ENCODE measurements around the gene SMAD3.
A peak's percentile ranks its signal among the peaks of the same experiment; 100 is the strongest.
"Not testable (repeated sequence)": the region's sequence is repeated elsewhere in the genome, so short reads cannot be mapped to it uniquely, and the experiment has no call there.

SMAD3 gene

DNA sequence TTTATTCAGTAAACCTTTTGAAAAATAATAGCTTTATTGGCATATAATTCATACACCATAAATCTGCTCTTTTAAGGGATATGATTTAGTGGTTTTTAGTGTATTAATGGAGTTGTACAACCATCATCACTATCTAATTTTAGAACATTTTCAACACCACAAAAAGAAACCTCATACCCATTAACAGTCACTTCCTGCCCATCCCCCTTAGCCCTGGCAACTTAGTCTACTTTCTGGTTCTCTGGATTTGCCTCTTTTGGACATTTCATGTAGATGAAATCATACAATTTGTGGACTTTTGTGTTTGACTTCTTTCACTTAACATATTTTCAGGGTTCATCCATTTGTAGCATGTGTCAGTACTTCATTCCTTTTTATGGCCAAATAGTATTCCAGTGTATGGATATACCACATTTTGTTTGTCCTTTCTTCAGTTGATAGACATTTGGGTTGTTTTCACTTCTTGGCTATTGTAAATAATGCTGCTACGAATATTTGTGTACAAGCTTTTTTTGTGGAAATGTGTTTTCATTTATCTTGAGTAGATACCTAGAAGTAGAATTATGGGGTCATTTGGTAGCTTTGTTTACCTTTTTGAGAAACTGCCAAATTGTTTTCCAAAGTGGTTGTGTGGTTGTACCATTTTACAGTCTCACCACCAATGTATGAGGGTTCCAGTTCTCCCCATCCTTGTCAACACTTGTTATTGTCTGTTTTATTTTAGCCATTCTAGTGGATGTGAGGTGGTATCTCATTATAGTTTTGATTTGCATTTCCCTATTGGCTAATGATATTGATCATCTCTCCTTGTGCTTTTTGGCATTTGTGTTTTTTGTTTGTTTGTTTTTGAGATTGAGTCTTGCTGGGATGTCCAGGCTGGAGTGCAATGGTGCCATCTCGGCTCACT lies 45.8 kb downstream of the SMAD3 start:
- DNase-seq = peak; percentile 39

DNA sequence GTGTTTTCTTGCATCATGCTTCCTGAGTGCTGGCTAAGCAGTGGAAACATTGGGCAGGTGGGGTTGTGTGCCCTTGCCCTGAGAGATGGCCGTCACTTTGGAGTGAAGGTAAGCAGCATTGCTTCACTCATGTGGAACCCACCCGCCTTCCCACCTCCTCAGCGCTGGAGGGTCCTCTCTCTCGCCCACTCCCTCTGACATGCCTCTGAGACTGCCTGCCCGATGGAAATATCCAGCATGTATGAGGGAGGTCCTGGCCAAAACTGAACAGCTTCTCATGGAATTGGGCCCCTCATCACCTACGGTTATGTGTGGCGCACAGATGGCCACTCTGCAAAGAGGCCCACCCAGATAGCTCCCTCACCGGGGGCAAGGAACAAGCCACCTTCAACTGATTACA lies 48.6 kb downstream of the SMAD3 start:
- DNase-seq = no peak

DNA sequence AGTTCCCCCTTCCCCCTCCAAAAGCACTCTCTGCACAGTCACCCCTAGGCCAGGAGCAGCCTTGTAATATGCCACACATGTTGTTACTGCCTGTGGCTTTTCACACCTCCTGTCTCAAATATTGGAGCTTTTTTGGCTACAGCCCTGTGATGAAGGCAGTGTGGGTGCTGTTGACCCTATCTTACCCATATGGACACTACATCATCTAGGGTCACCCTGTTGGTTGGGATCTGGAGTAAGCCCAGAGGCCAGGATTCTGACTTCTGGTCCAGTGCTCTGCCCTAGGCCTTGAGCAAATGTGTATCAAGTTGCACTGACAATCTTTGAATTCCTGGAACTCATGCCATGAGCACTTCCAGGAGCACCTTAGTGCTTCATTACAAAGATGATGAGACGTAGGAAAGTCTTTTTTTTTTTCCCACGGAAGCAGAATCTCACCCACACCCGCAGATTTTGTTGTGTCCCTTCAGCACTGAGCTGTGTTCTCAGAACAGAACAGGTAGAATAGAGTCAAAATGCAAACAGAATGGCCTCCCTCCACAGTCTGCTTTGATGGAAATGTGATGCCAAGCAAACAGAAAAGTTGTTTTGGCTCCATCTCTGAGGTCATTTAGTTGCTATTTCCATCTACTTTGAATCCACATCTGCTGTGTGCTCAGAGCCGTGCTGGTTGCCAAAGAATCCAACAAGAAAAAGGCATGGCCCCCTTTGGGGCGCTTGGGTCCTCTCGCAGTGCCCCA lies 49.6 kb downstream of the SMAD3 start:
- no peak for DNase-seq

DNA sequence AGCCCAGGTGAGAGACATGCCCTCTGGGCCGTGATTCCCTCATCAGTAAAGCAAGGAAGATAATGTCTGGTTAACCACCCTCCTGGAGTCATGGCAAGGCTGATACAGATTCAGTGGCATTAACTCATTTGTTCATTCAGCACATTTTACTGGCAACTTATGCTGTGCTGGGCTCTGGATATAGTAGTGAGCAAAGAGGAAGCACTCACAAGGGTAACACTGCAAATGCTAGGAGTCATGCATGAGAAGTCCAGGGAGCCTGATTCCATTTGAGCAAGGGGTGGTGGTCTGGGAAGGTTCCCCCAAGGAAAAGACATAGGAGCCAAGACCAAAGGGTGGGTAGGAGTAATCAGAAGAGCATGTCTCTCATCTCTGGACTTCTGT lies 50.2 kb downstream of the SMAD3 start:
- no peak for DNase-seq

DNA sequence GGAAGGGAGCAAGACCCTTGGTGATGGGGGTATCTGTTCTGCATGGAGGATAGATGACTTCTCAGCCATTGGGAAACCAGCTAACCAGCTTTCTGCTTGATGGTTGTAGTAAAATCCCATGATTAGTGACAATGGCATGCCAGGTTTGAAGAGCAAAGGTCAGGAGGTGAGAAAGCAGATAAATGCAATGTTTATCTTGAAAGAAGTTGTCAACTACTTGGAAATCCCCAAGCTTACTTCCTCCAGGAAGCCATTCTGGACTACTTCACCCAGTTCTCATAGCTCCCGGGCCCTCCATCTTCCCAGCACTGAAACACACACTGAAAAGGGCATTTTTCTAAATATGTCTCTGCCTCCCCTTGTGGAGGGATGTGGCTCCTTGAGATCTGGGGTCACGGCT lies 51.3 kb downstream of the SMAD3 start:
- peak; percentile 80 for DNase-seq

DNA sequence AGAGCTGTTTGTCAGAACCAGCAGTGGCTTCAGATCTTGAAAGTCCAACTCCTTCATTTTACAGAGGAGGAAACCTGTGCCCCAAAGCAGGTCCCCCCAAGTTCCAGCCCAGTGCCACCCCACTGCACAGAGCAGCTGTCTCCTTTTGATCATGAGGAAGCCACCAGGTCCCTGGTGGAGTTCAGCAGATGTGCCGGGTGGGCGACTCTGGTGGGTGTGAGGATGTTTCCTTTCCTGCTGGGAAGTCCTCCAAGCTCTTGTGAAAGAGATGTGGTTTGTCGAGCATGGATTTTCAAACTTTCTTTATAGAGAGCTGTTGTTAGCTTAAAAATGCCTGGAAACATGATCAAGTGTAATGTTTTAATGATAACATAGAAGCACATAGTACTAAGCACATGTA lies 52.0 kb downstream of the SMAD3 start:
- DNase-seq = peak; percentile 69

DNA sequence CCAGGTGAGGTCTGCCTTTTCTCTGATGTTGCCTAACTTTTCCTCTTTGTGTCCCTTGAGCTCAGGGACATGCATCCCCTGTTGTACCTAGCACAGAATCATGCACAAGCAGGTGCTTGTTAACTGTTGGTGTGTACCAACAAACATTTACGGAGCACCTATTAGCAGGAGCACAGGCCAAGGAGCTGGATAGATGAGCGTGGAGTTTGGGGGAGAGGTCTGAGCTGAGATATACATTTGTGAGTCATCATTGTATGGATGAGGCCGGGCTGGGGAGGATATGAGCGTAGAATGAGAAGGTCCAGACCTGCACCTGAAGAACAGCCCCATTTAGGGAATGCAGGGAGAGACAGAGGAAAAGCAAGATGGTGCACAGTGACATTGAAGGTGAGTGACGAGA lies 53.4 kb downstream of the SMAD3 start:
- DNase-seq = no peak

DNA sequence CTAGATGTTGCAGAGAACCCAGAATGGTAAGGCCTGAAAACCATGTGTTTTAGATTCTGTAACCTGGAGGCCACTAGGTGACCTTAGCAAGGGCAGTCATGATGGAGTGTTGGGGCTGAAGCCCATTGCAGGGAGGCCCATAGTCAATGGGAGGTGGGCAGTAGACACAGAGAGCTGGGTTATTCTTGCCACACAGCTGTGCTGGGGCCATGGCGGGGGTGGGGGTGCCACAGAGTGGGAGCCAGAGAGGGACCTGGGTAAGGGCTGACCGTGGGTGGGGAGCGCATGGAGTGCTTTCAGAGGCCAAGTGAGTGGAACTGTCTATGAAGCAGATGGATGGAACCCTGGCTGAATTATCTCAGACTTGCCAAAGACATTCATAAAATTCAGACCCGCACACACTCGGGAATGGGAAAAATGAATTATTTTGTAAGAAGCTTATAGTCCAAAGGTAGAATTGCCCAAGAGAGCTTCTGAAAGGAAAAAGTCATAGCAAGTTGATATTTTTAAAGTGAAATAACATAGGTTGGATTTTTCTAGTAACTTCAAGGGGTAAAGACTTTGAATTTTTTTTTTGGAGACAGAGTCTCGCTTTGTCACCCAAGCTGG lies 53.9 kb downstream of the SMAD3 start:
- no peak for DNase-seq

DNA sequence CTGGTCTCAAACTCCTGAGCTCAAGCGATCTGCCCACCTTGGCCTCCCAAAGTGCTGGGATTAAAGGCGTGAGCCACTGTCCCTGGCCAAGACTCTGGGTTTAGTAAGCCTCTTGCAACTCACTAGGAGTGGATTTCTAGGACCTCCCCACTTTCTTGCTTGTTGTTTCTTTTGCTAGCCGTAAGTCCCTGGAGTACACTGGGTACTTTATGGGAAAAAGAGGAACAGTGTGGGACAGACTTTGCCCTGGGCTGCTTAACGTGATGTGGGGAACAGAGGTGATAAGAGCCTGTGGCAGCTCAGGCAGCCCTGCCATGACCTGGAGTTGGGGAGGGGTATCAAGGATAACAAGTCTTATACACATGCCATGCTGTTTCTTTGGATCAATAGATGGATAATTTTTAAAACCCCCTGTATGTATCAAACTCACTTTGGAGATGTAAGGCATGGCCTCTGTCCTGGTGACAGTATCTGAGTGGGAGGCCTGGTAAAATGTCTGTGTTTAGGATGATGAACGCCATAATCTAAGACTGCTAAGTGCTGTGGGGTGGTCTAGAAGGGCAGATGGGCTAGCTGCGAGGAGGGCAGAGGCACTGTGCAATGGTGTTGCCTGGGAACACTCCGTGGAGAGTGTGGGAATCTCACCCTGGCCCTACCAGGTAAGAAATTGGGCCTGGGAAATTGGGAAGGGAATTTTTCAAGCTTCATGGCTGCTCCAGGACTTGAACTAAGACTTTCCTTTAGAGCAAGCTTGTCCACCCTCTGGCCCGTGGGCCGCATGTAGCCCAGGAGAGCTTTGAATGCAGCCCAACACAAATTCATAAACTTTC lies 54.8 kb downstream of the SMAD3 start:
- no peak for DNase-seq

DNA sequence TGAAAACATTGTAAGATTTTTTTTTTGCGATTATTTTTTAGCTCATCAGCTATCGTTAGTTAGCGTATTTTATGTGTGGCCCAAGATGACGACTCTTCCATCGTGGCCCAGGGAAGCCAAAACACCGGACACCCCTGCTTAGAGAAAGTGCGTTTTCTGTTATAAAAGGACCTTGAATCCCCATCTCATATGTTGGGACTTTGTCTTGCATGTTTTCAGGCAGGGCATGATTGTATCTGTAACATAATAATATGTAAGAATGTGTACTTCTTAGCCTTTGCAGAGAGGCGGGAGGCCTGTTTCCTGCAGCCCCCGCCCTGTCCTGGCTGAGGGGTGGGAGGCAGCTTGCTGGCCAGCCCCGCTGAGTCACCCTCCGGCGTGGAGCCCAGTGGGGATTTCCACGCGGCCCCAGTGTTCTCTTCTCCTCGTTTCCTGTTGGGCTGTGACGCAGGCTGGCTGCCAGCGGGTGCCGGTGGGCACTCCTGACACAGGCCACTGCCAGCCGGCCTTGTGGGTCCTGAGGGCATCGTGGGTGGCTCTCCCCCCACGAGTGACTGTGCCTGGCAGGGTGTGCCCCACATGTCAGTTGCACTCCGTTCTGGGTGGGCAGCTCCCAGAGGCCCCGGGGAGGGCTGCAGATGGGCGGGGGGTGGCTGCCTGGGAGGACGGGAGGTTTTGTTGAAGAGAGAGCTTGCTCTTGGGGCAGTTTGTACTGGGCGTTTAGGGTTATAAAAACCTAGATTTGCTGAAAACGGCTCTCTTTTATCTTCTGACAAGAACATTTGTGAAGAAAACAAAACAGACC lies 55.6 kb downstream of the SMAD3 start:
- DNase-seq = peak; percentile 95

DNA sequence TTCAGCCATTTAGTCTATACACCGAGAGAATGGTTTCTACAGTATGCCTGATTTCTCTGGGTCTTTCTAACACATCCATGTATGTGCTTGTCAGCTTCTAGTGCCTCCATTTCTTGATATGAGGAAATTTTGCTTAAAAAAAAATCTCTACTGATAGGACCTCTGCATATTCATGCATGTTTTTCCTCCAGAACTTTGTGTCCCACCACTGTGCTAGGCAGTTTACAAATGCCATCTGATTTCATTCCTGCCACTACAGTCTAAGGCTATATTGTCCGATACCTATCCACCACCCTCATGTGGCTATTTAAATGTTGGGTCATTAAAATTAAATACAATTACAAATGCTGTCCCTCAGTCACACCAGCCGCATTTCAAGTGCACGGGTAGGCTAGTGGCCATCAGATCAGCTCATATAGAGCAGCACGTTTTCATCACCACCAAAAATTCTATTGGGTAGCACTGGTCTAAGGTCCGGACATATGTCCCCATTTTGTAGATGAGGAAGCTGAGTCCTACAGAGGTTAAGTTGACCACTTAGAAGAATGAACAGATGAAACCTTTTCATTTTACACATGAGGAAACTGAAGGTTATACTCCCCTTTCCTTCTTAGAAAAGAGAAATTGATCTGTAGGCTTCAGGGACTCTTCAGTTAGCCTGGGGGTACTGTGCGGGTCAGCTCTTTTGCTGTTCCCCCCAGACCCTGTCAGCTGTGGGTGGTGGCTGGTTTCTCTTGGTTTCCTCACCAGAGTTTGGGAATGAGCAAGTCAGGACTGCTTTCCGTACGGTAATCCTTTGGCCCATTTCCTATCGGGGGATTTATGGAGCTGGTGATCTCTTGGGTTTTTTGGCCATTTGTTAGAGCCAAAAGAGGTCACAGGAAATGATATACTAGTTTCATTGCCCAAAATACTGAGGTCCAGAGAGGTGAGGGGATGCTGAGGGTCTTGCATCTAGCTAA lies 56.5 kb downstream of the SMAD3 start:
- no peak for DNase-seq

DNA sequence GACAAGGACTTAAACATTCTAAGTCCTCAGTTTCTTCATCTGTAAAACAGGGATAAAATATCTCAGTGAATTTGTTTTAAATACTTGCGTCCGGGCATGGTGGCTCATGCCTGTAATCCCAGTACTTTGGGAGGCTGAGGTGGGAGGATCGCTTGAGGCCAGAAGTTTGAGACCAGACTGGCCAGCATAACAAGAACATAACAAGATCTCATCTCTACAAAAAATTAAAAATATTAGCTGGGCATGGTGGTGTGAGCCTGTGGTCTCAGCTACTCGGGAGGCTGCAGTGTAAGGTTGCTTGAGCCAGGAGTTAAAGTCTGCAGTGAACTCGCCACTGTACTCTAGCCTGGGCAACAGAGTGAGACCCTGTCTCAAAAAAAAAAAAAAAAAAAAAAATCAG lies 57.4 kb downstream of the SMAD3 start:
- DNase-seq = not testable (repeated sequence)

DNA sequence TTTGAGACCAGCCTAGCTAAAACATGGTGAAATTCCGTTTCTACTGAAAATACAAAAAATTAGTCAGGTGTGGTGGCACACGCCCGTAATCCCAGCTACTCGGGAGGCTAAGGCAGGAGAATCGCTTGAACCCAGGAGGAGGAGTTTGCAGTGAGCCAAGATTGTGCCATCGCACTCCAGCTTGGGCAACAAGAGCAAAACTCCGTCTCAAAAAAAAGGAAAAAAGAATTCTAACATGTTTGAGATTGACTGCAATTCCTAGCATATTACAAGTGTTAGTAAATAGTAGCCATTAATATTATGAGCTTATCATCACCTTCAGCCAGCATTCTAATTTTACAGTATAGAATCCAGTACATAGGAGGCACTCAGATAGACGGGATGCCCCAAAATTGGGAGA lies 57.9 kb downstream of the SMAD3 start:
- DNase-seq = not testable (repeated sequence)

DNA sequence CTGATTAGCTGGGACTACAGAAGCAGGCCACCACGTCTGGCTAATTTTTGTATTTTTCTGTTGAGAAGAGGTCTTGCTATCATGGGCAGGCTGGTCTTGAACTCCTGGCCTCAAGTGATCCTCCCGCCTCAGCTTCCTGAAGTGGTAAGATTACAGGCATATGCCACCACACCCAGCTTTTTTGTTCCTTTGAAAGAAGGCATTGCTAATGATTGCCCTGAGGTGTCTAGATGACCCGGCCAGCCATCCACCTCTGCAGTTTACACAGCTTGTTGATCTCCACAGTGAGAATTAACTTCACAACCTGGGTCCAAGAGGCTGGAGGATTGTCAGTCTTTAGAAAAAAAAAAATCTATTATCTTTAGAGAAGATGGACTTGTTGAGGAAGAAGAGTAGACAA lies 58.7 kb downstream of the SMAD3 start:
- no peak for DNase-seq

DNA sequence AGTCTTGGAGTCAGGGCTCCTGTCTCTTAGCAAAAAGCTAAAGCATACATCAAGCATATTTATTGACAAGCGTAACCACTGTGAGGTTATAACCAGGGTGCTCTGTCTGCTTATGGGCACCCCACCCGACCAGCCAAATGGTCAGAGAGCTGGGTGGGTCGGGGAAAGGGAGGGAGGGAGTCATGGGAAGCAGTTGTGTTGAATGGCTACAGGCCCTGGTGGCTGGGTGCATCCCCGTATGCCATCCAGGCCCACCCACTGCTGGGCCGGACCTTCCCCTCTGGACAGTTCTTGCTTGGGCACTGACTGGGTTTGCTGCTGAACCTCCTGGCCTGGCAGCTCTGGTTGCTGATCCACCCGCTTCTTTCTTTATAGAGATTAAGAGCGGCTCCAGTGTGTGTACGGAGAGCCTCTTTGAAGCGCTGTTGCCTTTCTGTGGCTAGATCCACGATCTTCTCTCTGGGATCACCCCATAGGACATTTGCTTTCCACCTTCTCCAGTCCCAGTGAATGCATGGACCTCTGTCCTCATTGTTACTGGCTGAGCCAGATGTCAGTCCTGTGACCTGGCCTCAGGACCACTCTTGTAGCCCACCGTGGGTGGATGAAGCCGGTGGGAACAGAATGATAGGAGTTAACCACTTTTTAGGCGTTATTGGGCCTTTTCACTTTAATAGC lies 59.6 kb downstream of the SMAD3 start:
- DNase-seq = no peak

DNA sequence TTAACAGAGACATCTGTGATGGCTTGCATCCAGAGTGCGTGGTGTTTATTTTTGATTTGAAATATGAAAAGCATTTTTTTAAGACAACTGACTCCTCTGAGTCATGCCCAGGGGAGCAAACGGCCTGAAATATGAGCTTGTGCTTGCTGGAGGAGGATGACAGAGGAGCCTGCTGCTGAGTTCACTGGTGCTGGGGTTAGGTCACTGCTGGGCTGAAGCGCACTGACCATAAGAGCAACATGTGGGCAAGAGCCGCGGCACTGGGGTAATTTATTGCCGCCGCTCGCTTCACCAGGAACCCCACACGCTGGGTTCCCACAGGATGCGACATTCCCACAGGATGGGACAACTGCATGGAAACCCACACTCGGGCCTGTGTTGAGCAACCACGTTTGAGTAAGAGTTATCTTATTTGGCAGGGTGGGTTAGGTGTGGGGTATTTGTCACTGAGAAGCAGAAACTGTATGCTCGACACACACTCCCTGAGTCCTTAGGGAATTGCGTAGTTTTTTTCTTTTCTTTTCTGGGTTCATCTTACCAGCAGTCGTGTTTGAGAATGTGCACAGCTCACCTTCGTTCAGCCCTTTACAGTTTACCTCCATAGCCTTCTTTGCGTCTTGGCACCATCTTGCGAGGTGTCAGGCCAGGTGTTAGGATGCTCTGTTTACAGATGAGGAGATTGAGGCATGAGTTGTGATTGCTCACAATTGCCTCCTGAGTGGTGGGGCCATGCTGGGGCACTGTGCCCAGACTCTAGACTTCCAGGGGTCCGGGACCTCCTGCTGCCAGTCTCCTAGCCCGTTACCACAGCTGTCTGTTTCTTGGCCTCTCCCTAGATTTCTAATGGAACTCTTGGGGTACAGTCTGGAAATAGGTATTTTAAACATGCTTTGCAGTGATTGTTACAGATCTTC lies 60.4 kb downstream of the SMAD3 start:
- peak; percentile 83 for DNase-seq

DNA sequence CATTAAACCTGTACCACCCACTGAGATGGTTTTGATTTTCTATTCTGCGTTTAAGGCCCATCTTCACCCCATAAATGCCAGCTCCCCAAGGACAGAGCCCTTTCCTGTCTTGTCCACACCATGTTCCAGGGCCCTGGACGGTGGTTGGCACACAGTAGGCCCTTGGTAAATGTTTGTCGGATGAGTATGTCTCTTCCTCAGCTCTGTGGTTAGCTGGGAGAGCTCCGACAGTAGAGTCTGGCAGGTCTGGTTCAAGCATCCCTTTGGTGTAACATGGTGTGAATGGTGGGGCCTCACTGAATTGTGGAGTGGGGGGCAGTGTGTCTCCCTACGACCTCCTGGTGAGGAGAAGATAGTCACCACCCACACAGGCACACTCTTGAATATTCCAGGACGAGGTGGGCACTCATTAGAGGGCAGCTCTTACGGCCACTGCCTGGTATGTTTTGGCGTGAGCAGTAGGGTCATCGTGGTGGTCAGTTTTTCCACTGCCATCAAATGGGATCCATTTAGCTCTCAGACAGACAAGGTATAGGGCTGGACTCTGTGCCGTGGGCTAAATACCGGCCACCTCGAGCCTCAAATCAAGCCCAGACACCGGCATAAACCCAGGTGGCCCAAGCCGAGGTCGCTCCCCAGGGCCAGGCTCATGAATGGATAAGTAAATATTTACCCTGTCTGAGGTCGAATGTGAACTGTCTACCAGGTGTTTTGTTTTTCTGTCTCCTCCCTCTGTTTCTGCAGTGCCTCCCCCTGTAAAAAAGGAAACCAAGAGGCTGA lies 61.3 kb downstream of the SMAD3 start:
- DNase-seq = no peak

DNA sequence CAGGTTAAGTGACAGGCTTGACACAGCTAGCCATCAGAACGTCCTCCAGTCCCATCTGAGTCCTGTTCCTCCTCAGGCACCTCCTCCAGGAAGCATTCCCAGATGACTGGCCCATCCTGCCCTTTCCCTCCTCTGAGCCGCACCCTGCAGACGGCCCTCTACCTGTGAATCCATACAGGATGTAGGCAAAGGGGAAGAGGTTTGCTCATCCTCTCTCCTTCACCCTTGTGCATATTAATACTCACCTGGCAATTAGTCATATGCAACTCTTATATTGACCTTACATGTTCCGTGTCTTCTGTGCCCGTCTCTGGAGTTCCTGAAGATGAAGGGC lies 61.9 kb downstream of the SMAD3 start:
- DNase-seq = no peak
